Measurements from ENCODE around the gene S100A6.

- TF ChIP-seq POLR2A (IDR thresholded peaks at IDR 0.05; ENCODE audit: low read length) (no peak), GATA1 (IDR thresholded peaks at IDR 0.05; ENCODE audit: low read depth, low read length) (no peak)
These were observed 37.6 kb upstream of the S100A6 start for GRCh38 chr1:153573351-153573750.

All from erythroblast (primary cell).